AG04450 (cell line): ENCODE data around the gene S1PR5. TPM values are rescaled to one million over a fixed set of nuclear protein-coding genes. Genes with fewer than 3 reads are reported as not detected.

Experiments used
- CTCF ChIA-PET: fragments of 300-600, 350-600 bp; formaldehyde crosslinking; extraction: SDS; loops from one replicate; lab custom pipeline; 2022; ENCODE audit warnings: antibody characterized with exemption, inconsistent platforms; lab: Charles Lee
- POLR2A ChIA-PET: fragments of 350-600 bp; formaldehyde crosslinking; extraction: SDS; loops from one replicate; lab custom pipeline; 2021; ENCODE audit warnings: antibody characterized with exemption, inconsistent platforms; lab: Yijun Ruan, JAX
- DNase-seq: peaks from one replicate; pipeline ENCODE4 v3.0.0-alpha.2; 2011; ENCODE audit warnings: low read depth, low spot score
- H3K27ac ChIP-seq: one replicate; pipeline ENCODE4 v1.5.1; 2012; ENCODE audit warnings: low read depth, low read length, control low read depth
- H3K27me3 ChIP-seq: one replicate; pipeline ENCODE4 v1.6.0; 2012; ENCODE audit warnings: low read length; ENCODE audit not compliant: control insufficient read depth, insufficient read depth
- H3K4me3 ChIP-seq: 2 replicates; pipeline ENCODE4 v1.5.1; 2011; ENCODE audit warnings: mild to moderate bottlenecking, low read depth, low read length, control low read depth
- H3K9me3 ChIP-seq: 2 replicates; pipeline ENCODE4 v1.5.1; 2012; ENCODE audit warnings: low read length; ENCODE audit not compliant: control insufficient read depth, insufficient read depth
- CTCF ChIP-seq: IDR thresholded peaks from 2 replicates; pipeline ENCODE4 v1.5.1; 2011; ENCODE audit warnings: low read depth, low read length, control low read depth, inconsistent platforms
- polyA plus RNA-seq: library from polyadenylated mRNA; depleted of rRNA; stranded (reverse); fragments of >200 nt; gene quantifications from 2 replicates; pipeline ENCODE4 v1.2.3, GENCODE V29; 2011

The S1PR5 gene
- polyA plus RNA-seq, 1 experiment = 0.10 TPM

- H3K9me3 ChIP-seq = no peaks in the 10 kb centered on the region; the same call in 1 of the 2 replicates
- peak within 1 kb of the TSS; percentile 82 for H3K4me3 ChIP-seq
- no peak for DNase-seq
- H3K27ac ChIP-seq = peak within 1 kb of the TSS; percentile 92
- ChIA-PET CTCF (interaction anchor here (0.6 kb wide), 1 partner anchor 59 kb away, joined by 3 read pairs; no protein-coding TSS in a partner anchor), POLR2A (interaction anchor here (0.6 to 0.7 kb wide), 2 partner anchors 149 to 311 kb away, joined by 3 to 7 read pairs; no protein-coding TSS in a partner anchor)
- no peak for TF ChIP-seq CTCF
- peaks cover 3% of the 10 kb centered on the region for H3K27me3 ChIP-seq
Measured at GRCh38 chr19:10503002-10503789, 14.1 kb downstream of the S1PR5 start, which contains the start of gene KEAP1. TSS of gene KEAP1 (minus strand) at chr19:10503356. CDS start at chr19:10500033, 3,323 bp downstream.

GRCh38 chr19:10502524-10503001, 14.7 kb downstream of the S1PR5 start:
- TF ChIP-seq CTCF = no peak
- POLR2A ChIA-PET = interaction anchor here (0.6 kb wide), 1 partner anchor 150 kb away, joined by 7 read pairs; no protein-coding TSS in a partner anchor
- Histone ChIP-seq H3K9me3 (no peaks in the 10 kb centered on the region; the same call in 1 of the 2 replicates), H3K27ac (peak overlapping the region; percentile 92), H3K4me3 (peak overlapping the region; percentile 82), H3K27me3 (no peaks in the 10 kb centered on the region)
- CTCF ChIA-PET = interaction anchor here (0.6 kb wide), 1 partner anchor 59 kb away, joined by 3 read pairs; no protein-coding TSS in a partner anchor
- peak; percentile 38 for DNase-seq

- CTCF ChIA-PET = no interaction called here
- POLR2A ChIA-PET = interaction anchor here (0.6 kb wide), 1 partner anchor 150 kb away, joined by 7 read pairs; no protein-coding TSS in a partner anchor
- H3K27me3 ChIP-seq = no peaks in the 10 kb centered on the region
- peak overlapping the region; percentile 92 for H3K27ac ChIP-seq
- no peak for DNase-seq
- TF ChIP-seq CTCF = no peak
- H3K4me3 ChIP-seq = peak overlapping the region; percentile 82
- no peaks in the 10 kb centered on the region; the same call in 1 of the 2 replicates for H3K9me3 ChIP-seq
Measured at GRCh38 chr19:10501971-10502523, 15.2 kb downstream of the S1PR5 start.

GRCh38 chr19:10500247-10500592, 17.0 kb downstream of the S1PR5 start:
- TF ChIP-seq CTCF = no peak
- H3K9me3 ChIP-seq = no peaks in the 10 kb centered on the region; the same call in 1 of the 2 replicates
- H3K4me3 ChIP-seq = no peak overlapping the region
- DNase-seq = no peak
- ChIA-PET CTCF (interaction anchor here (0.6 to 1.0 kb wide), 2 partner anchors 22 to 63 kb away, joined by 3 to 4 read pairs; no protein-coding TSS in a partner anchor), POLR2A (interaction anchor here (0.7 kb wide), 1 partner anchor 62 kb away, joined by 7 read pairs; no protein-coding TSS in a partner anchor)
- no peaks in the 10 kb centered on the region for H3K27me3 ChIP-seq
- no peak overlapping the region for H3K27ac ChIP-seq
